GM18951 (cell line): ENCODE results near the gene HDGFL3.

Source experiments
- POLR2A ChIP-seq: IDR thresholded peaks from 4 replicates; pipeline ENCODE4 v1.6.1; 2011; ENCODE audit warnings: mild to moderate bottlenecking; ENCODE audit not compliant: insufficient read length, insufficient read depth; ENCODE audit errors: extremely low read depth
- in situ Hi-C: fragments of 300-500 bp; cut with MboI; formaldehyde crosslinking; loops from one replicate; pipeline ENCODE4 v1.12.0; 2022; ENCODE audit warnings: low sequenced_read_pairs, mixed read lengths, inconsistent platforms; ENCODE audit not compliant: unreplicated experiment

HDGFL3 gene

GRCh38 chr15:83112956-83113299 is 94.7 kb downstream of the HDGFL3 start:
- in situ Hi-C loops = no loop called here
- TF ChIP-seq POLR2A = no peak

- no peak for TF ChIP-seq POLR2A
- in situ Hi-C loops = no loop called here
These were observed 95.2 kb downstream of the HDGFL3 start for GRCh38 chr15:83112233-83112955.

GRCh38 chr15:83111149-83111548 is 96.5 kb downstream of the HDGFL3 start:
- TF ChIP-seq POLR2A = no peak
- in situ Hi-C loops = no loop called here

- in situ Hi-C loops = no loop called here
- TF ChIP-seq POLR2A = no peak
These were observed 97.2 kb downstream of the HDGFL3 start for GRCh38 chr15:83110381-83110780.

GRCh38 chr15:83109532-83109931 is 98.1 kb downstream of the HDGFL3 start:
- no peak for TF ChIP-seq POLR2A

GRCh38 chr15:83108266-83109219 is 99.1 kb downstream of the HDGFL3 start:
- in situ Hi-C loops = no loop called here
- no peak for TF ChIP-seq POLR2A

More at GRCh38 chr15:83109532-83109931, 98.1 kb downstream of the HDGFL3 start:
- in situ Hi-C loops = no loop called here

- TF ChIP-seq POLR2A = no peak
- in situ Hi-C loops = no loop called here
These were observed 99.8 kb downstream of the HDGFL3 start for GRCh38 chr15:83107841-83108181.

GRCh38 chr15:83106994-83107840 is 100.4 kb downstream of the HDGFL3 start, which contains the start of gene TM6SF1:
TSS of gene TM6SF1 (plus strand) at chr15:83107645. CDS start at chr15:83107681, 36 bp downstream.
- TF ChIP-seq POLR2A = peak; percentile 24
- in situ Hi-C loops = no loop called here

GRCh38 chr15:83105440-83105839 is 102.2 kb downstream of the HDGFL3 start:
- in situ Hi-C loops = no loop called here
- TF ChIP-seq POLR2A = no peak

- in situ Hi-C loops = no loop called here
- no peak for TF ChIP-seq POLR2A
These were observed 103.5 kb downstream of the HDGFL3 start for GRCh38 chr15:83104141-83104540.

- TF ChIP-seq POLR2A = no peak
- in situ Hi-C loops = no loop called here
These were observed 105.3 kb downstream of the HDGFL3 start for GRCh38 chr15:83102346-83102745.

GRCh38 chr15:83100097-83100646 is 107.5 kb downstream of the HDGFL3 start:
- in situ Hi-C loops = no loop called here
- TF ChIP-seq POLR2A = no peak

GRCh38 chr15:83099290-83099689 is 108.3 kb downstream of the HDGFL3 start:
- no peak for TF ChIP-seq POLR2A

More at GRCh38 chr15:83099290-83099689, 108.3 kb downstream of the HDGFL3 start:
- in situ Hi-C loops = no loop called here
